ENCODE data around the gene LRRC74B.
A peak's percentile ranks its signal among the peaks of the same experiment; 100 is the strongest.

LRRC74B gene

GRCh38 chr22:21101877-21102638 is 56.3 kb downstream of the LRRC74B start:
- H3K27ac Mint-ChIP-seq = no peak overlapping the region
- ATAC-seq (ENCODE audit: low read depth) (no peak), DNase-seq (ENCODE audit: low spot score in 2 of 2) (no peak)
- H3K36me3 Mint-ChIP-seq = no peaks in the 10 kb centered on the region
- H3K4me3 Mint-ChIP-seq = no peak overlapping the region
- H3K27me3 Mint-ChIP-seq = peaks cover 22% of the 10 kb centered on the region
- peaks cover 5% of the 10 kb centered on the region for H3K4me1 Mint-ChIP-seq
- H3K9me3 Mint-ChIP-seq = no peaks in the 10 kb centered on the region

- H3K36me3 Mint-ChIP-seq = no peaks in the 10 kb centered on the region
Measured at GRCh38 chr22:21102659-21103267, 57.0 kb downstream of the LRRC74B start.

GRCh38 chr22:21103633-21104032 is 57.9 kb downstream of the LRRC74B start:
- DNase-seq (ENCODE audit: low spot score in 2 of 2) = no peak
- Mint-ChIP-seq H3K9me3 (no peaks in the 10 kb centered on the region), H3K4me1 (peaks cover 5% of the 10 kb centered on the region), H3K27me3 (peaks cover 20% of the 10 kb centered on the region), H3K27ac (no peak overlapping the region), H3K36me3 (no peaks in the 10 kb centered on the region), H3K4me3 (no peak overlapping the region)
- ATAC-seq (ENCODE audit: low read depth) = no peak

More at GRCh38 chr22:21102659-21103267, 57.0 kb downstream of the LRRC74B start:
- Mint-ChIP-seq H3K27ac (no peak overlapping the region), H3K4me3 (peak overlapping the region; percentile 13), H3K27me3 (peaks cover 22% of the 10 kb centered on the region), H3K9me3 (no peaks in the 10 kb centered on the region), H3K4me1 (peaks cover 5% of the 10 kb centered on the region)
- peak; percentile 98 for ATAC-seq (ENCODE audit: low read depth)
- peak; percentile 68 to 70 for DNase-seq (ENCODE audit: low spot score in 2 of 2)

GRCh38 chr22:21104126-21104691 is 58.5 kb downstream of the LRRC74B start:
- H3K36me3 Mint-ChIP-seq = no peaks in the 10 kb centered on the region
- no peak overlapping the region for H3K4me3 Mint-ChIP-seq
- ATAC-seq (ENCODE audit: low read depth) (no peak), DNase-seq (ENCODE audit: low spot score in 2 of 2) (no peak)
- H3K4me1 Mint-ChIP-seq = peaks cover 5% of the 10 kb centered on the region
- H3K9me3 Mint-ChIP-seq = no peaks in the 10 kb centered on the region
- H3K27me3 Mint-ChIP-seq = peaks cover 20% of the 10 kb centered on the region
- no peak overlapping the region for H3K27ac Mint-ChIP-seq

- no peak overlapping the region for H3K4me3 Mint-ChIP-seq
- no peaks in the 10 kb centered on the region for H3K9me3 Mint-ChIP-seq
- no peak for DNase-seq (ENCODE audit: low spot score in 2 of 2)
- H3K27me3 Mint-ChIP-seq = peaks cover 14% of the 10 kb centered on the region
- no peak overlapping the region for H3K27ac Mint-ChIP-seq
- ATAC-seq (ENCODE audit: low read depth) = no peak
- H3K36me3 Mint-ChIP-seq = no peaks in the 10 kb centered on the region
- H3K4me1 Mint-ChIP-seq = peaks cover 5% of the 10 kb centered on the region
Measured at GRCh38 chr22:21105294-21105693, 59.5 kb downstream of the LRRC74B start.

- Mint-ChIP-seq H3K27ac (no peak overlapping the region), H3K4me3 (no peak overlapping the region), H3K36me3 (no peaks in the 10 kb centered on the region), H3K4me1 (peaks cover 5% of the 10 kb centered on the region), H3K27me3 (peaks cover 14% of the 10 kb centered on the region), H3K9me3 (no peaks in the 10 kb centered on the region)
- ATAC-seq (ENCODE audit: low read depth) (no peak), DNase-seq (ENCODE audit: low spot score in 2 of 2) (no peak)
Measured at GRCh38 chr22:21106000-21106399, 60.3 kb downstream of the LRRC74B start.

- no peaks in the 10 kb centered on the region for H3K9me3 Mint-ChIP-seq
- H3K36me3 Mint-ChIP-seq = no peaks in the 10 kb centered on the region
- no peak for DNase-seq (ENCODE audit: low spot score in 2 of 2)
- no peak overlapping the region for H3K4me3 Mint-ChIP-seq
- peaks cover 5% of the 10 kb centered on the region for H3K27me3 Mint-ChIP-seq
- no peak overlapping the region for H3K27ac Mint-ChIP-seq
- no peak for ATAC-seq (ENCODE audit: low read depth)
- no peaks in the 10 kb centered on the region for H3K4me1 Mint-ChIP-seq
Measured at GRCh38 chr22:21108379-21109115, 62.8 kb downstream of the LRRC74B start.
